B cell (primary cell): ENCODE results near the gene AMELX.

Source experiments
- EZH2 ChIP-seq: IDR thresholded peaks from 2 replicates; pipeline ENCODE4 v1.6.1; 2012; ENCODE audit warnings: borderline replicate concordance, low read depth, mild to moderate bottlenecking, moderate library complexity, low read length; ENCODE audit not compliant: insufficient read depth, poor library complexity, severe bottlenecking
- TF ChIP-seq, protein P1 (sequence below): fragments of 200-600 bp; IDR thresholded peaks from one replicate; pipeline ENCODE4 v1.8.0; 2022; ENCODE audit warnings: antibody characterized with exemption, mild to moderate bottlenecking

DNA sequence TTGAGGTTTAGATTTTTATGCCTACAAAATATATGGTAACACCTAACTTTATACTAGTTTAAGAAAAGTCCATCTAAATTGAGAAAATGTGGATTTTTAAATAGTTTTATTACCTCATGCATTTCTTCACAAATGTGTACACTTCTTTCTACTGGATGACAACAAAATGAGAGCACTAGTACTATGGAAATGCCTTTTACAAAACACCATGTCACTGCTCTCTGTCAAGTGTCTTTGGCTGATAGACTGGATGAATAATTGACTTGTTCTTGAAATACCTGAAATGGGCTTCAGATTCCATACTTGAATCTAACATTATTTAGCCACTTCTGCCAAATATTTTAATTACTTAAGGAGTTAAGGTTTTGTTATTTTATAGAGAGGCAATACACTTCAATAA lies 49.5 kb downstream of the AMELX start:
- TF ChIP-seq, protein P1, sequence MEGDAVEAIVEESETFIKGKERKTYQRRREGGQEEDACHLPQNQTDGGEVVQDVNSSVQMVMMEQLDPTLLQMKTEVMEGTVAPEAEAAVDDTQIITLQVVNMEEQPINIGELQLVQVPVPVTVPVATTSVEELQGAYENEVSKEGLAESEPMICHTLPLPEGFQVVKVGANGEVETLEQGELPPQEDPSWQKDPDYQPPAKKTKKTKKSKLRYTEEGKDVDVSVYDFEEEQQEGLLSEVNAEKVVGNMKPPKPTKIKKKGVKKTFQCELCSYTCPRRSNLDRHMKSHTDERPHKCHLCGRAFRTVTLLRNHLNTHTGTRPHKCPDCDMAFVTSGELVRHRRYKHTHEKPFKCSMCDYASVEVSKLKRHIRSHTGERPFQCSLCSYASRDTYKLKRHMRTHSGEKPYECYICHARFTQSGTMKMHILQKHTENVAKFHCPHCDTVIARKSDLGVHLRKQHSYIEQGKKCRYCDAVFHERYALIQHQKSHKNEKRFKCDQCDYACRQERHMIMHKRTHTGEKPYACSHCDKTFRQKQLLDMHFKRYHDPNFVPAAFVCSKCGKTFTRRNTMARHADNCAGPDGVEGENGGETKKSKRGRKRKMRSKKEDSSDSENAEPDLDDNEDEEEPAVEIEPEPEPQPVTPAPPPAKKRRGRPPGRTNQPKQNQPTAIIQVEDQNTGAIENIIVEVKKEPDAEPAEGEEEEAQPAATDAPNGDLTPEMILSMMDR, result no peak
- TF ChIP-seq EZH2, result no peak
